Mesenchymal stem cell (in vitro differentiated cells and primary cell): ENCODE measurements around the gene IVD.

Experiments used
- DNase-seq: peaks from one replicate; pipeline ENCODE4 v3.0.0-alpha.2; 2013
- H2AFZ ChIP-seq: one replicate; pipeline ENCODE4 v1.6.1; 2013; ENCODE audit warnings: low read depth, mild to moderate bottlenecking, control low read depth, inconsistent platforms, low read length, moderate library complexity
- H2AK5ac ChIP-seq: 2 replicates; pipeline ENCODE4 v1.6.1; 2013; ENCODE audit warnings: low read length, moderate library complexity, mild to moderate bottlenecking, inconsistent platforms; ENCODE audit not compliant: severe bottlenecking
- H2BK120ac ChIP-seq: one replicate; pipeline ENCODE4 v1.6.1; 2013; ENCODE audit warnings: low read depth, mild to moderate bottlenecking, inconsistent platforms, low read length, moderate library complexity
- H2BK12ac ChIP-seq, 2 experiments: one replicate each; pipeline ENCODE4 v1.6.1; 2013; ENCODE audit warnings: inconsistent platforms in 2 of 2, low read length in 2 of 2, mild to moderate bottlenecking in 2 of 2, moderate library complexity in 2 of 2, control low read depth in 1 of 2
- H2BK15ac ChIP-seq: one replicate; pipeline ENCODE4 v1.6.1; 2013; ENCODE audit warnings: mild to moderate bottlenecking, low read depth, inconsistent platforms; ENCODE audit not compliant: poor library complexity, severe bottlenecking
- H2BK5ac ChIP-seq: 2 replicates; pipeline ENCODE4 v1.6.1; 2013; ENCODE audit warnings: low read depth, mild to moderate bottlenecking, low read length, control low read depth, inconsistent platforms; ENCODE audit not compliant: poor library complexity, severe bottlenecking
- H3K14ac ChIP-seq, 2 experiments: one replicate each; pipeline ENCODE4 v1.6.1; 2013; ENCODE audit warnings: inconsistent platforms in 2 of 2, low read length in 2 of 2, control low read depth in 1 of 2, mild to moderate bottlenecking in 1 of 2, moderate library complexity in 1 of 2
- H3K18ac ChIP-seq, 2 experiments: one replicate each; pipeline ENCODE4 v1.6.1; 2013; ENCODE audit warnings: inconsistent platforms in 2 of 2, low read length in 2 of 2, control low read depth in 1 of 2, low read depth in 1 of 2, mild to moderate bottlenecking in 1 of 2
- H3K23ac ChIP-seq, 2 experiments: one replicate each; pipeline ENCODE4 v1.6.1; 2013; ENCODE audit warnings: inconsistent platforms in 2 of 2, low read length in 2 of 2, mild to moderate bottlenecking in 2 of 2, moderate library complexity in 2 of 2, control low read depth in 1 of 2
- H3K27ac ChIP-seq: 2 replicates; pipeline ENCODE4 v1.5.1; 2013; ENCODE audit warnings: mild to moderate bottlenecking, moderate library complexity, low read length, control low read depth, inconsistent platforms; ENCODE audit not compliant: poor library complexity, severe bottlenecking
- H3K27me3 ChIP-seq, 2 experiments: 2 replicates each; pipeline versions ENCODE4 v1.6.1 to v1.7.0; 2013; ENCODE audit warnings: low read length in 2 of 2, mild to moderate bottlenecking in 2 of 2, moderate library complexity in 2 of 2, control low read depth in 1 of 2, inconsistent platforms in 1 of 2; ENCODE audit not compliant: control insufficient read depth in 1 of 2, insufficient read depth in 1 of 2
- H3K36me3 ChIP-seq, 2 experiments: 2 replicates each; pipeline versions ENCODE4 v1.6.1 to v1.7.0; 2013; ENCODE audit warnings: low read length in 2 of 2, control low read depth in 1 of 2, inconsistent platforms in 1 of 2, low read depth in 1 of 2, mild to moderate bottlenecking in 1 of 2; ENCODE audit not compliant: insufficient read depth in 2 of 2, control insufficient read depth in 1 of 2
- H3K4ac ChIP-seq, 2 experiments: one replicate each; pipeline ENCODE4 v1.6.1; 2013; ENCODE audit warnings: inconsistent platforms in 2 of 2, low read length in 2 of 2, mild to moderate bottlenecking in 2 of 2, moderate library complexity in 2 of 2, control low read depth in 1 of 2, low read depth in 1 of 2
- H3K4me1 ChIP-seq: 2 replicates; pipeline ENCODE4 v1.6.1; 2013; ENCODE audit warnings: low read depth, low read length, control low read depth; ENCODE audit not compliant: control insufficient read depth, insufficient read depth
- H3K4me2 ChIP-seq: 2 replicates; pipeline ENCODE4 v1.6.1; 2013; ENCODE audit warnings: low read length, mild to moderate bottlenecking, inconsistent platforms; ENCODE audit not compliant: poor library complexity, severe bottlenecking
- H3K4me3 ChIP-seq, 2 experiments: 2 replicates each; pipeline versions ENCODE4 v1.5.1 to v1.7.0; 2013; ENCODE audit warnings: low read length in 2 of 2, mild to moderate bottlenecking in 2 of 2, control low read depth in 1 of 2, low read depth in 1 of 2; ENCODE audit not compliant: insufficient read depth in 1 of 2
- H3K79me1 ChIP-seq: replicated peaks from 2 replicates; pipeline ENCODE4 v1.6.1; 2013; ENCODE audit warnings: mild to moderate bottlenecking, control low read depth, low read length, inconsistent platforms; ENCODE audit not compliant: poor library complexity, severe bottlenecking
- H3K9ac ChIP-seq: 2 replicates; pipeline ENCODE4 v1.7.0; 2013; ENCODE audit warnings: mild to moderate bottlenecking, low read length, moderate library complexity
- H3K9me3 ChIP-seq: 2 replicates; pipeline ENCODE4 v1.7.0; 2013; ENCODE audit warnings: mild to moderate bottlenecking, low read length; ENCODE audit not compliant: control insufficient read depth
- H4K8ac ChIP-seq: one replicate; pipeline ENCODE4 v1.6.1; 2013; ENCODE audit warnings: inconsistent platforms, mild to moderate bottlenecking, low read length, moderate library complexity
- H4K91ac ChIP-seq: one replicate; pipeline ENCODE4 v1.6.1; 2013; ENCODE audit warnings: mild to moderate bottlenecking, low read length, inconsistent platforms
- WGBS: methylation state at CpG from one replicate; pipeline ENCODE4 v1.1.7; 2013; ENCODE audit warnings: mixed read lengths; 5-methylcytosine and 5-hydroxymethylcytosine counted together

Gene IVD

DNA sequence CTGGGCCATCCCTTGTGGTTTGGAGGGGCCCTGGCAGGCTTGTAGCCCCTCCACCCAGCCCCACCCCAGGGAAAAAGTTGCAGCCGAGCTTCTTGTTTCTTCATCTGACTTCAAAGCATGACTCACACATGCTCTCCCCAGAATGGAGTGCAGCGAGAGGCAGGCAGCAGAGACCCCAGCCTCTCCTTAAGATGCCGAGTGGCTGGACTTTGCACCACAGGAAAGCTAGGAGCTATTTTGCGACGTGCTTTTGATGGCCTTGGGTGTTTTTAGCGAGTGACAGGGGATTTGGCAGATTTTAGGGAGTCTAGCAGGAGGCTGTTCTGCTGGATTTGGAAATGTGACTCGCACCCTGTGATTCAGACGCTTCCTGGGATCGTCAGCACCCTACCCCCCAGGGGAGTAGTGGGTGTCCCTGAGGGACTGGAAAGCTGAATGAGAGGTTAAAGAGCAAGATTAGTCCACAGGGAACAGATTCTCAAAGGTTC lies 49.4 kb downstream of the IVD start:
- peak overlapping the region in 1 of 2 experiments; percentile 83 for H3K23ac ChIP-seq
- WGBS = 32% methylated on average over 9 of the region's 9 CpGs
- H2AK5ac ChIP-seq = no peak overlapping the region
- H3K4me2 ChIP-seq = peak overlapping the region; percentile 20
- H3K14ac ChIP-seq = peak overlapping the region in 1 of 2 experiments; percentile 64
- peaks cover 34% of the 10 kb centered on the region for H3K4me1 ChIP-seq
- H2BK12ac ChIP-seq = peak overlapping the region in 1 of 2 experiments; percentile 61
- H2BK120ac ChIP-seq = no peak overlapping the region
- H3K9me3 ChIP-seq = no peaks in the 10 kb centered on the region
- H2BK5ac ChIP-seq = no peak overlapping the region
- H3K36me3 ChIP-seq = peaks cover 12 to 17% of the 10 kb centered on the region in 2 experiments
- H3K18ac ChIP-seq = peak overlapping the region; percentile 42 to 67
- H2AFZ ChIP-seq = no peak overlapping the region
- H3K27me3 ChIP-seq = no peaks in the 10 kb centered on the region
- no peak overlapping the region for H3K4me3 ChIP-seq
- H3K4ac ChIP-seq = no peak overlapping the region
- H4K8ac ChIP-seq = peak overlapping the region; percentile 45
- no peak overlapping the region for H2BK15ac ChIP-seq
- no peak overlapping the region for H4K91ac ChIP-seq
- peak overlapping the region; percentile 8 for H3K9ac ChIP-seq
- peak; percentile 70 for DNase-seq
- peaks cover 63% of the 10 kb centered on the region for H3K79me1 ChIP-seq
- H3K27ac ChIP-seq = no peak overlapping the region

DNA sequence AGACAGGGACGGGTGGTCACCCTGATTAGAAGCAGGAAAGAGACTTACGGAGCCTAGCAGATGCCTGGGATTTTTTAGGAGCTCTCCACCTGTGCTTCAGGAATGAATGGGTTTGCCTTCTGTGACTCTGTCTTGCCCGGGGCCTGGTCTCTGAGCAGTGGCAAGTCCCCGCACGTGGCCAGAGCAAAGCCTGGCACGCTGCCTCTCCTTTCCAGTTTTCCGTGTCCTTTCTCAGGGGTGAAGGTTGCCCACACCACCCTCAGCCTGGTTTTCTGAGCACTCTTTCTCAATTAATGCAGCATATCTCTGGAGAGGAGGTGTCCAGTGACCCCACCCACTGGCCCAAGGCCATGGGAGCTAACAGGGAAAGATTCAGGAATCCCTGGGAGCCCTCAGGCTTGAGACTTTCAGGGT lies 50.7 kb downstream of the IVD start:
- Histone ChIP-seq H2BK15ac (no peak overlapping the region), H2BK12ac (no peak overlapping the region), H3K27me3 (no peaks in the 10 kb centered on the region), H2BK5ac (no peak overlapping the region), H3K4me1 (peaks cover 34% of the 10 kb centered on the region), H3K27ac (no peak overlapping the region), H3K9ac (no peak overlapping the region), H3K4ac (no peak overlapping the region), H4K91ac (no peak overlapping the region), H3K4me3 (no peak overlapping the region), H3K79me1 (peaks cover 68% of the 10 kb centered on the region), H3K4me2 (no peak overlapping the region), H3K36me3 (peaks cover 18 to 23% of the 10 kb centered on the region in 2 experiments), H2BK120ac (no peak overlapping the region), H2AK5ac (no peak overlapping the region), H3K23ac (no peak overlapping the region), H3K14ac (no peak overlapping the region), H4K8ac (no peak overlapping the region), H3K9me3 (no peaks in the 10 kb centered on the region), H3K18ac (no peak overlapping the region), H2AFZ (no peak overlapping the region)
- DNase-seq = no peak
- WGBS = 86% methylated on average over 7 of the region's 7 CpGs

DNA sequence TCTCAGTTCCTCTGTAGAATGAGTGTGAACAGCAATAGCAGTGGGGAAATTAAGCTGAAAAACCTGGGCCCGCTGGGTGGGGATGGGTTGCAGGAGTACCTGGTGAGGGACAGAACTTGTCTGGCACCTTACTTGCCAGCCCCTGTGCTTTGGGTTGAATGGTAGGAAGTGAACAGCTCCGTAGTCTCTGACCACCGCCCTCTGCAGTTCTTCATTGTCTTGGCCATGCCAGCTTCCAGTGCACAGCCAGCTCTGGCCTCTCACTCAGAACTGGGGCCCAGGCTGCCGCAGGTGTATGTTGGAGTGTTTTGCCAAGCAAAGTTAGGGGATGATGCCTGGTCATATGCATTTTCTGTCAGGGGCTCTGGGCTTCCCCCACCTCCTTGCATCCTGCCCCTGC lies 51.1 kb downstream of the IVD start:
- H4K91ac ChIP-seq = no peak overlapping the region
- no peaks in the 10 kb centered on the region for H3K27me3 ChIP-seq
- H3K4me1 ChIP-seq = peaks cover 32% of the 10 kb centered on the region
- H2BK120ac ChIP-seq = no peak overlapping the region
- H3K4me2 ChIP-seq = no peak overlapping the region
- WGBS = 91% methylated on average over 4 of the region's 4 CpGs
- H3K4ac ChIP-seq = no peak overlapping the region
- no peak overlapping the region for H3K23ac ChIP-seq
- no peak overlapping the region for H2AFZ ChIP-seq
- H2AK5ac ChIP-seq = no peak overlapping the region
- no peak overlapping the region for H3K4me3 ChIP-seq
- H2BK12ac ChIP-seq = no peak overlapping the region
- peaks cover 18 to 25% of the 10 kb centered on the region in 2 experiments for H3K36me3 ChIP-seq
- H3K18ac ChIP-seq = no peak overlapping the region
- H3K9ac ChIP-seq = no peak overlapping the region
- no peak for DNase-seq
- no peaks in the 10 kb centered on the region for H3K9me3 ChIP-seq
- no peak overlapping the region for H3K27ac ChIP-seq
- no peak overlapping the region for H3K14ac ChIP-seq
- H2BK15ac ChIP-seq = no peak overlapping the region
- peaks cover 68% of the 10 kb centered on the region for H3K79me1 ChIP-seq
- H4K8ac ChIP-seq = no peak overlapping the region
- no peak overlapping the region for H2BK5ac ChIP-seq

DNA sequence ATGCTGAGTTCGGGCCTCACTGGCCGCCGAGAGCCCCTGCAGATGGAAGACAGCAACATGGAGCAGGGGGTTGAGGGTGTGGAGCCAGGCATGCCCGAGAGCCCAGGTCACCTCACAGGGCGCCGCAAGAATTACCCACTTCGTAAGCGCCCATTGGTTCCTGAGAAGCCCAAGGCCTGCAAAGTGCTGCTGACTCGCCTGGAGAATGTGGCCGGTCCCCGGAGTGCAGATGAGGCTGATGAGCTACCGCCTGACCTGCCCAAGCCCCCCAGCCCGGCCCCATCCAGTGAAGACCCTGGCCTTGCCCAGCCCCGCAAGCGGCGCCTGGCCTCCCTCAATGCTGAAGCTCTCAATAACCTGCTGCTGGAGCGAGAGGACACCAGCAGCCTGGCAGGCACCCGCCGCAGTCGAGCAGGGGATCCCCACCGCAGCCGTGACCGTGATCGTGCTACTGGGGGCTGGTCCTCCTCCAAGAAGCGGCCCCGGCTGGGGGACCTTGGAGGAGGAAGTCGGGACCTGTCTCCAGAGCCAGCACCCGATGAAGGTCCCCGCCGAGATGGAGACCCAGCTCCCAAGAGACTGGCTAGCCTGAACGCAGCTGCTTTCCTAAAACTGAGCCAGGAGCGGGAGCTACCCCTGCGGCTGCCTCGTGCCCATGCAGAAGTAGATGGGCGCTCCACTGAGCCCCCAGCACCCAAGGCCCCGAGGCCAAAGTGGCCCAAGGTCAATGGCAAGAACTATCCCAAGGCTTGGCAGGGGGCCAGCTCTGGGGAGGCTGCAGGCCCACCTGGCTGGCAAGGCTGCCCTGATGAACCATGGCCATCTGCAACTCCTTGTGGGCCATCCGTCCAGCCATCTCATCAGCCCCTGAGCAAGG lies 53.1 kb downstream of the IVD start:
- Histone ChIP-seq H4K91ac (no peak overlapping the region), H3K27ac (no peak overlapping the region), H3K4me1 (peaks cover 23% of the 10 kb centered on the region), H3K23ac (no peak overlapping the region), H4K8ac (no peak overlapping the region), H2BK15ac (no peak overlapping the region), H3K9me3 (no peaks in the 10 kb centered on the region), H2BK120ac (no peak overlapping the region), H3K27me3 (no peaks in the 10 kb centered on the region), H3K18ac (no peak overlapping the region), H2AK5ac (no peak overlapping the region), H2AFZ (no peak overlapping the region), H3K14ac (no peak overlapping the region), H3K9ac (no peak overlapping the region), H3K36me3 (peaks cover 37 to 39% of the 10 kb centered on the region in 2 experiments), H3K79me1 (peaks cover 68% of the 10 kb centered on the region), H2BK12ac (no peak overlapping the region), H2BK5ac (no peak overlapping the region), H3K4me2 (no peak overlapping the region), H3K4ac (no peak overlapping the region), H3K4me3 (no peak overlapping the region)
- no peak for DNase-seq
- WGBS = 98% methylated on average over 37 of the region's 37 CpGs
